Endothelial cell of umbilical vein (primary cell): ENCODE results near the gene PI4KA. TPM values are rescaled to one million over a fixed set of nuclear protein-coding genes. Genes with fewer than 3 reads are reported as not detected.

Experiments
- BruUV-seq: library from RNA; stranded (reverse); fragments of 400-500 nt; replicated peaks from 2 replicates; lab custom pipeline; 2021; lab: Mats Ljungman, UMichigan
- CTCF ChIA-PET: fragments of 300-600, 350-600 bp; sonication (Branson Sonifier 250); formaldehyde crosslinking; loops from one replicate; lab custom pipeline; 2021; ENCODE audit warnings: antibody characterized with exemption, inconsistent platforms; lab: Charles Lee
- POLR2A ChIA-PET: fragments of 300-600, 350-600 bp; sonication (Branson Sonifier 250); formaldehyde crosslinking; loops from one replicate; lab custom pipeline; 2021; ENCODE audit warnings: antibody characterized with exemption, inconsistent platforms; lab: Charles Lee
- DNase-seq: peaks from one replicate; pipeline ENCODE4 v3.0.0-alpha.2; 2011; ENCODE audit warnings: low read depth, low spot score
- FAIRE-seq: peaks from 2 replicates; lab custom pipeline; 2011; peaks lifted over from hg19 to GRCh38; lab: Jason Lieb, UNC
- H2AFZ ChIP-seq: 2 replicates; pipeline ENCODE4 v1.6.0; 2012; ENCODE audit warnings: low read depth, low read length, control low read depth, inconsistent platforms
- H3K27ac ChIP-seq: 2 replicates; pipeline ENCODE4 v1.5.1; 2011; ENCODE audit warnings: low read depth, mild to moderate bottlenecking, control low read depth, low read length, moderate library complexity; ENCODE audit not compliant: insufficient read depth
- H3K27me3 ChIP-seq, 2 experiments: 2 replicates each; pipeline versions ENCODE4 v1.6.0 to v1.6.1; 2011; ENCODE audit warnings: low read length in 2 of 2, mixed read lengths in 1 of 2; ENCODE audit not compliant: control insufficient read depth in 2 of 2, insufficient read depth in 2 of 2
- H3K36me3 ChIP-seq, 2 experiments: 2 replicates in 1 of 2; 3 replicates in 1 of 2; pipeline ENCODE4 v1.5.1; 2011; ENCODE audit warnings: low read length in 2 of 2, mild to moderate bottlenecking in 1 of 2, moderate library complexity in 1 of 2; ENCODE audit not compliant: control insufficient read depth in 2 of 2, insufficient read depth in 2 of 2; ENCODE audit errors: extremely low read depth in 1 of 2
- H3K4me1 ChIP-seq: 3 replicates; pipeline ENCODE4 v1.5.1; 2011; ENCODE audit warnings: mild to moderate bottlenecking, low read length; ENCODE audit not compliant: control insufficient read depth, insufficient read depth; ENCODE audit errors: extremely low read depth
- H3K4me2 ChIP-seq: 2 replicates; pipeline ENCODE4 v1.6.1; 2011; ENCODE audit warnings: low read length, control low read depth, mixed read lengths; ENCODE audit not compliant: insufficient read depth
- H3K4me3 ChIP-seq, 3 experiments: fragments of 200-600 bp in 1 of 3; sonication (generic), shearing (Covaris generic) in 1 of 3; replicated peaks in 1 of 3; 2 replicates each; pipeline ENCODE4 v1.5.1; 2011 to 2016; ENCODE audit warnings: control low read depth in 3 of 3, low read length in 3 of 3, mild to moderate bottlenecking in 2 of 3, inconsistent platforms in 1 of 3, low read depth in 1 of 3, moderate library complexity in 1 of 3; ENCODE audit not compliant: insufficient read depth in 1 of 3
- H3K79me2 ChIP-seq: 2 replicates; pipeline ENCODE4 v1.6.0; 2012; ENCODE audit warnings: low read length, inconsistent platforms; ENCODE audit not compliant: control insufficient read depth, insufficient read depth
- H3K9ac ChIP-seq: replicated peaks from 2 replicates; pipeline ENCODE3; 2011; ENCODE audit warnings: low read length, control low read depth; ENCODE audit not compliant: insufficient read depth; ENCODE audit errors: extremely low read depth
- H3K9me1 ChIP-seq: replicated peaks from 3 replicates; pipeline ENCODE4 v1.6.0; 2011; ENCODE audit warnings: mild to moderate bottlenecking, low read length; ENCODE audit not compliant: control insufficient read depth, insufficient read depth; ENCODE audit errors: extremely low read depth
- H3K9me3 ChIP-seq: replicated peaks from 2 replicates; pipeline ENCODE4 v1.5.1; 2012; ENCODE audit warnings: low read length, inconsistent platforms; ENCODE audit not compliant: control insufficient read depth, insufficient read depth
- H4K20me1 ChIP-seq: replicated peaks from 2 replicates; pipeline ENCODE3; 2011; ENCODE audit warnings: mild to moderate bottlenecking, low read length; ENCODE audit not compliant: control insufficient read depth, insufficient read depth; ENCODE audit errors: extremely low read depth
- JUN ChIP-seq: IDR thresholded peaks from 2 replicates; pipeline ENCODE4 v1.6.1; 2011; ENCODE audit warnings: borderline replicate concordance, low read depth; ENCODE audit not compliant: insufficient read length, insufficient read depth
- dilution Hi-C: fragments of 300-500 bp; cut with MboI; formaldehyde crosslinking; loops from one replicate; pipeline ENCODE4 v1.15.0; 2019; ENCODE audit warnings: low sequenced_read_pairs; ENCODE audit not compliant: extremely low pct_ligation_motif_present
- intact Hi-C: fragments of 100-400 bp; cut with micrococcal nuclease; formaldehyde crosslinking; loops from one replicate; pipeline ENCODE4 v1.10.0; 2022
- polyA plus RNA-seq, 4 experiments: library from polyadenylated mRNA; depleted of rRNA in 3 of 4; stranded (reverse) in 3 of 4; unstranded in 1 of 4; fragments of >200 nt; gene quantifications; 2 replicates each; pipeline versions ENCODE4 v1.2.1 to v1.2.3, GENCODE V29; 2011 to 2012; ENCODE audit warnings: missing spikeins in 1 of 4
- total RNA-seq: library from RNA; stranded (reverse); gene quantifications from 2 replicates; pipeline ENCODE4 v1.2.3, GENCODE V29; 2021
- TF ChIP-seq, protein P1 (sequence below), 2 donors: IDR thresholded peaks; 1 replicate in 1 of 2; 2 replicates in 1 of 2; pipeline ENCODE4 v1.5.1; 2011; ENCODE audit warnings: low read length in 2 of 2, mild to moderate bottlenecking in 2 of 2, moderate library complexity in 2 of 2, control low read depth in 1 of 2, inconsistent platforms in 1 of 2, low read depth in 1 of 2; ENCODE audit not compliant: insufficient read depth in 1 of 2; ENCODE audit errors: extremely low read depth in 1 of 2

The PI4KA gene
- total and polyA plus RNA-seq, 2 donors (not counting 3 experiments of a cell fraction or from before 2014, with no cell fraction given): 28.9 to 56.4 TPM

DNA sequence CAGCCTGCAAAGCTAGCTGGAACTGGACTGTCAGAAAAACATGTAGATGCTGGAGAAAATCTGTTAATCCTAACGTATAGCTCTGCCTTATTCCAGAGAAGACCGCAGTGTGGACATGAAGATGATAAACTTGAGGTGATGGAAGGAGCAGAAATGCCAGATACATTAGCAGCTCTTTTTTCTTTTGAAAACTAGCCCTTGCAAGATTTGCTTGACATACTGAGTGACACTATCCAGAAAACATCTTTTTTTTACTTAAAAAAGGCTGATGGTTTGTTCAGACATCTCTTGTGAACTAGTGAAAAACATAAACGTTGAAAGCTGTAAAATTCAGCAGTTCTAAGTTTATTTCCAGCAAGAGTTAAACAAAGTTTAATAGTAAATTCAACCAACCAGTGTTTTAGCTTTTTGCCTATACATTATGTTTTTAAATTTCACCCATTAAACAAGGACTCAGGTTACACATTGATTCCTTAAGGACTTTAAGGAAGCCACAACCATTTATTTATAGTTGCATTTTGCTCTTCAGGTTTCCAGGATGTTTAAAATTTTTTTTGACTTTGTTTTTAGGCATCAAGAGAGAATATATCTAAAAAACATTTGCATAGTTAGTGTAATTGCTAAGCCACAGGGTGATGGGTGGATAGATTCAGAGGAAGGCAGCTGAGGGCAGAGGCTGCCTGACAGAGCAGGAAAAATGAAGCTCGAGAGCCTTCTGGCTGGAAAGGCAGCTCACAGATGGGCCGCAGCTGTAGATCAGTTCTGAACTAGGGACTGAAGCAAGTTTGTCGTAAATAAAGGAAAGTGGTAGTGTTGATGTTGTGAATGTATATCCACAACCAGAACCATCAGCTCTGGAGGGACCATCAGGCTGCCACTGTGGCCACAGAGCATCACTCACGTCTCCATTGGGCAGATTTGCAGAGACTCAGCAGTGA is 9.7 kb upstream of the PI4KA start:
- Histone ChIP-seq H3K27me3 (no peaks in the 10 kb centered on the region), H3K36me3 (peaks cover 3 to 7% of the 10 kb centered on the region in 2 experiments), H3K4me3 (no peak overlapping the region), H3K9me1 (no peaks in the 10 kb centered on the region), H3K9ac (no peak overlapping the region), H4K20me1 (no peaks in the 10 kb centered on the region), H3K4me2 (no peak overlapping the region), H3K9me3 (no peaks in the 10 kb centered on the region), H3K27ac (no peak overlapping the region), H2AFZ (no peak overlapping the region), H3K4me1 (peaks cover 4% of the 10 kb centered on the region), H3K79me2 (no peaks in the 10 kb centered on the region)
- TF ChIP-seq, protein P1, sequence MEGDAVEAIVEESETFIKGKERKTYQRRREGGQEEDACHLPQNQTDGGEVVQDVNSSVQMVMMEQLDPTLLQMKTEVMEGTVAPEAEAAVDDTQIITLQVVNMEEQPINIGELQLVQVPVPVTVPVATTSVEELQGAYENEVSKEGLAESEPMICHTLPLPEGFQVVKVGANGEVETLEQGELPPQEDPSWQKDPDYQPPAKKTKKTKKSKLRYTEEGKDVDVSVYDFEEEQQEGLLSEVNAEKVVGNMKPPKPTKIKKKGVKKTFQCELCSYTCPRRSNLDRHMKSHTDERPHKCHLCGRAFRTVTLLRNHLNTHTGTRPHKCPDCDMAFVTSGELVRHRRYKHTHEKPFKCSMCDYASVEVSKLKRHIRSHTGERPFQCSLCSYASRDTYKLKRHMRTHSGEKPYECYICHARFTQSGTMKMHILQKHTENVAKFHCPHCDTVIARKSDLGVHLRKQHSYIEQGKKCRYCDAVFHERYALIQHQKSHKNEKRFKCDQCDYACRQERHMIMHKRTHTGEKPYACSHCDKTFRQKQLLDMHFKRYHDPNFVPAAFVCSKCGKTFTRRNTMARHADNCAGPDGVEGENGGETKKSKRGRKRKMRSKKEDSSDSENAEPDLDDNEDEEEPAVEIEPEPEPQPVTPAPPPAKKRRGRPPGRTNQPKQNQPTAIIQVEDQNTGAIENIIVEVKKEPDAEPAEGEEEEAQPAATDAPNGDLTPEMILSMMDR (IDR thresholded peaks at IDR 0.05; ENCODE audit: extremely low read depth in 1 of 2, insufficient read depth in 1 of 2, low read depth in 1 of 2, low read length in 2 of 2): no peak
- TF ChIP-seq JUN: no peak
- ChIA-PET POLR2A (no interaction called here), CTCF (interaction anchor here (1.7 to 2.7 kb wide), 2 partner anchors 17 to 64 kb away, joined by 4 to 14 read pairs; no protein-coding TSS in a partner anchor)
- BruUV-seq: no TSS peak
- intact Hi-C loops (no loop called here), dilution Hi-C loops (no loop called here)
- DNase-seq (no peak), FAIRE-seq (no peak)
